HepG2 (cell line): ENCODE data around the gene KIFC1. TPM values are rescaled to one million over a fixed set of nuclear protein-coding genes. Genes with fewer than 3 reads are reported as not detected.

Experiments
- ATAC-seq: fragments of 200-7000 bp; cut with Tn5 transposase; 3 replicates; pipeline ENCODE4 v1.9.1; 2020; ENCODE audit warnings: mild to moderate bottlenecking, moderate library complexity
- BruUV-seq: library from RNA; stranded (reverse); fragments of 400-500 nt; replicated peaks from 2 replicates; lab custom pipeline; 2021; lab: Mats Ljungman, UMichigan
- CTCF ChIA-PET: fragments of 300-600 bp; formaldehyde crosslinking; extraction: SDS; loops from one replicate; lab custom pipeline; 2021; ENCODE audit warnings: low total read pairs, inconsistent platforms, low intra/inter-chr PET ratio; lab: Yijun Ruan, JAX
- POLR2A ChIA-PET: fragments of 350-600 bp; sonication (Branson Sonifier 250); formaldehyde crosslinking; loops from one replicate; lab custom pipeline; 2020; ENCODE audit warnings: antibody characterized with exemption, inconsistent platforms; lab: Yijun Ruan, JAX
- DNase-seq: peaks from one replicate; pipeline ENCODE4 v3.0.0-alpha.2; 2015; ENCODE audit warnings: low spot score
- FAIRE-seq: peaks from 3 replicates; lab custom pipeline; 2011; peaks lifted over from hg19 to GRCh38; lab: Jason Lieb, UNC
- H2AFZ ChIP-seq: one replicate; pipeline ENCODE4 v1.6.1; 2011; ENCODE audit warnings: low read length, inconsistent platforms
- H3K27ac ChIP-seq: fragments of 300-600 bp; 3 replicates; pipeline ENCODE4 v1.8.0; 2011; ENCODE audit warnings: mixed run types, mild to moderate bottlenecking, mixed read lengths, low read length, inconsistent platforms; ENCODE audit not compliant: insufficient read depth; ENCODE audit errors: extremely low read length
- H3K27me3 ChIP-seq, 2 experiments: fragments of 200-600 bp in 1 of 2; 2 replicates in 1 of 2; 3 replicates in 1 of 2; pipeline versions ENCODE4 v1.6.0 to v1.8.0; 2011; ENCODE audit warnings: low read length in 2 of 2, mild to moderate bottlenecking in 2 of 2, moderate library complexity in 2 of 2, inconsistent platforms in 1 of 2; ENCODE audit not compliant: insufficient read depth in 2 of 2, control insufficient read depth in 1 of 2
- H3K36me3 ChIP-seq, 2 experiments: fragments of 200-600 bp in 1 of 2; replicated peaks in 1 of 2; 2 replicates in 1 of 2; 3 replicates in 1 of 2; pipeline versions ENCODE4 v1.5.1 to v1.8.0; 2011; ENCODE audit warnings: low read length in 2 of 2, inconsistent platforms in 1 of 2; ENCODE audit not compliant: insufficient read depth in 2 of 2, control insufficient read depth in 1 of 2
- H3K4me1 ChIP-seq: 2 replicates; pipeline ENCODE4 v1.5.1; 2012; ENCODE audit warnings: low read length, inconsistent platforms; ENCODE audit not compliant: insufficient read depth
- H3K4me2 ChIP-seq: 2 replicates; pipeline ENCODE4 v1.6.0; 2011; ENCODE audit warnings: low read depth, low read length, inconsistent platforms
- H3K4me3 ChIP-seq, 3 experiments: fragments of 200-600 bp in 1 of 3; sonication (generic), shearing (Covaris generic) in 1 of 3; replicated peaks in 1 of 3; 2 replicates each; pipeline ENCODE4 v1.5.1; 2011 to 2016; ENCODE audit warnings: low read length in 3 of 3, inconsistent platforms in 2 of 3, low read depth in 2 of 3, mild to moderate bottlenecking in 2 of 3, control low read depth in 1 of 3, mixed read lengths in 1 of 3; ENCODE audit not compliant: insufficient read depth in 1 of 3
- H3K79me2 ChIP-seq: one replicate; pipeline ENCODE4 v1.6.1; 2011; ENCODE audit warnings: low read length, inconsistent platforms; ENCODE audit not compliant: insufficient read depth
- H3K9ac ChIP-seq: 2 replicates; pipeline ENCODE4 v1.6.0; 2011; ENCODE audit warnings: mild to moderate bottlenecking, low read depth, low read length, inconsistent platforms; ENCODE audit not compliant: insufficient read depth
- H3K9me3 ChIP-seq: 2 replicates; pipeline ENCODE4 v1.5.1; 2012; ENCODE audit warnings: mild to moderate bottlenecking, low read length
- H4K20me1 ChIP-seq: 2 replicates; pipeline ENCODE4 v1.6.0; 2011; ENCODE audit warnings: inconsistent platforms, mild to moderate bottlenecking, low read length, moderate library complexity; ENCODE audit not compliant: insufficient read depth
- ARID4A ChIP-seq: sonication (generic); formaldehyde crosslinking; IDR thresholded peaks from 2 replicates; pipeline ENCODE4 v1.5.0; 2020; ENCODE audit warnings: mild to moderate bottlenecking, missing genetic modification reagents, borderline replicate concordance
- GABPA ChIP-seq, 2 experiments: IDR thresholded peaks; 2 replicates each; pipeline ENCODE4 v1.6.1; 2011 to 2016; ENCODE audit warnings: low read depth in 2 of 2, low read length in 1 of 2, missing biosample characterization in 1 of 2, missing genetic modification characterization in 1 of 2
- NFYB ChIP-seq: sonication (generic); formaldehyde crosslinking; IDR thresholded peaks from 2 replicates; pipeline ENCODE4 v1.4.0; 2020; ENCODE audit warnings: missing genetic modification reagents
- RFX3 ChIP-seq: IDR thresholded peaks from 2 replicates; pipeline ENCODE4 v1.6.1; 2016; ENCODE audit warnings: missing biosample characterization, missing genetic modification reagents
- SIN3A ChIP-seq: IDR thresholded peaks from 2 replicates; pipeline ENCODE4 v1.6.1; 2011; ENCODE audit warnings: low read depth, mild to moderate bottlenecking, control low read depth, low read length, borderline replicate concordance
- SP1 ChIP-seq, 2 experiments: fragments of 450-650 bp in 1 of 2; sonication (generic) in 1 of 2; formaldehyde crosslinking in 1 of 2; IDR thresholded peaks; 2 replicates each; pipeline versions ENCODE4 v1.4.0 to v1.6.1; 2016 to 2020; ENCODE audit warnings: missing genetic modification reagents in 1 of 2
- THAP11 ChIP-seq: IDR thresholded peaks from 2 replicates; pipeline ENCODE4 v1.6.1; 2016; ENCODE audit warnings: missing biosample characterization, missing genetic modification reagents
- ZNF281 ChIP-seq: sonication (generic); formaldehyde crosslinking; IDR thresholded peaks from 2 replicates; pipeline ENCODE4 v1.4.0; 2020; ENCODE audit warnings: missing genetic modification reagents, borderline replicate concordance
- ZNF740 ChIP-seq: sonication (generic); formaldehyde crosslinking; IDR thresholded peaks from 2 replicates; pipeline ENCODE4 v1.4.0; 2020; ENCODE audit warnings: missing genetic modification reagents
- WGBS: methylation state at CpG from one replicate; pipeline ENCODE4 v1.1.6; 2017; ENCODE audit warnings: low lambda C conversion rate; 5-methylcytosine and 5-hydroxymethylcytosine counted together
- in situ Hi-C: cut with HindIII; loops from 2 replicates; pipeline ENCODE4 v1.10.0; 2017; ENCODE audit warnings: low pct_unique_long_range_greater_than_20kb; ENCODE audit not compliant: extremely low pct_ligation_motif_present
- intact Hi-C: fragments of 100-400 bp; cut with micrococcal nuclease; formaldehyde crosslinking; loops from one replicate; pipeline ENCODE4 v1.10.0; 2022; ENCODE audit not compliant: unreplicated experiment
- polyA plus RNA-seq, 8 experiments: library from polyadenylated mRNA; depleted of rRNA in 3 of 8; stranded (reverse) in 7 of 8; unstranded in 1 of 8; fragments of >200 nt; fragmentation: Illumina TruSeq in 4 of 8; extraction: Trizol in 4 of 8; gene quantifications; 2 replicates each; pipeline versions ENCODE4 v1.2.1 to v1.2.3, GENCODE V29; 2011 to 2016; ENCODE audit warnings: low read depth in 4 of 8, missing spikeins in 1 of 8, mixed read lengths in 1 of 8; ENCODE audit not compliant: insufficient read depth in 1 of 8
- total RNA-seq, 5 experiments: library from RNA; depleted of rRNA; stranded (reverse); fragments of >200 nt; fragmentation: Illumina TruSeq; extraction: Trizol; gene quantifications; 2 replicates each; pipeline ENCODE4 v1.2.3, GENCODE V29; 2016; ENCODE audit warnings: low read depth in 1 of 5

Gene KIFC1
- total and polyA plus RNA-seq, 2 of the 13 experiments (the other 11 are each of a cell fraction or from before 2014, with no cell fraction given), result 25.0 to 45.5 TPM

- H3K4me3 ChIP-seq, result peak overlapping the region in 1 of 3 experiments; percentile 8; a peak in 1 of 6 replicates
- no peaks in the 10 kb centered on the region for H3K36me3 ChIP-seq
- no peak overlapping the region for H3K9ac ChIP-seq
- WGBS, result 5% methylated on average over 10 of the region's 12 CpGs
- ATAC-seq, result peak; percentile 12; the same call in 1 of the 3 replicates
- H4K20me1 ChIP-seq, result no peaks in the 10 kb centered on the region
- intact Hi-C loops, result no loop called here
- H3K4me2 ChIP-seq, result peak overlapping the region; percentile 49
- FAIRE-seq, result peak; percentile 39
- no peaks in the 10 kb centered on the region for H3K27me3 ChIP-seq
- in situ Hi-C loops, result no loop called here
- H3K79me2 ChIP-seq, result no peaks in the 10 kb centered on the region
- no peak overlapping the region for H2AFZ ChIP-seq
- no peaks in the 10 kb centered on the region for H3K9me3 ChIP-seq
- ChIA-PET CTCF (no interaction called here), POLR2A (interaction anchor here (0.7 to 3.5 kb wide), 8 partner anchors 9 to 280 kb away, joined by 3 to 23 read pairs (median 4); partner anchors contain the start of genes CUTA, PHF1, RGL2 and RPS18)
- no TSS peak for BruUV-seq
- peaks cover 42% of the 10 kb centered on the region for H3K4me1 ChIP-seq
- no peak overlapping the region for H3K27ac ChIP-seq
- DNase-seq, result peak; percentile 46
- TF ChIP-seq ZNF281 (peak; percentile 70; the same call in 1 of the 2 replicates), SIN3A (0 out of 2 replicates have a peak, but pooled peaks have one; percentile 33), ZNF740 (CRISPR knock-in tag) (peak; percentile 91), NFYB (0 out of 2 replicates have a peak, but pooled peaks have one; percentile 39), SP1 (IDR thresholded peaks at IDR 0.05) (no peak), SP1 (CRISPR knock-in tag; IDR thresholded peaks at IDR 0.05) (peak; percentile 46; the same call in 1 of the 2 replicates), GABPA (IDR thresholded peaks at IDR 0.05; ENCODE audit: low read depth, low read length) (no peak), GABPA (CRISPR knock-in tag; IDR thresholded peaks at IDR 0.05; ENCODE audit: low read depth) (peak; percentile 84), RFX3 (CRISPR knock-in tag) (peak; percentile 79), THAP11 (CRISPR knock-in tag) (0 out of 2 replicates have a peak, but pooled peaks have one; percentile 26), ARID4A (CRISPR knock-in tag) (peak; percentile 48; the same call in 1 of the 2 replicates)
Observed at GRCh38 chr6:33430991-33431879, 39.6 kb downstream of the KIFC1 start.
